GM23338 (cell line): Measurements from ENCODE around the gene CTNNBIP1.

Experiments
- CREB1 ChIP-seq: fragments of 250-450 bp; sonication (Bioruptor Pico); IDR thresholded peaks from 2 replicates; pipeline ENCODE4 v1.5.0; 2020; ENCODE audit warnings: low read depth, mild to moderate bottlenecking, moderate library complexity
- EZH2 ChIP-seq: fragments of 200-600 bp; sonication (generic); IDR thresholded peaks from one replicate; pipeline ENCODE4 v1.8.0; 2017; ENCODE audit warnings: antibody characterized with exemption, mild to moderate bottlenecking, low read depth; ENCODE audit not compliant: unreplicated experiment
- EZH2phosphoT487 ChIP-seq: fragments of 200-600 bp; sonication (generic); IDR thresholded peaks from one replicate; pipeline ENCODE4 v1.8.1; 2018; ENCODE audit warnings: antibody characterized with exemption; ENCODE audit not compliant: unreplicated experiment
- NANOG ChIP-seq: IDR thresholded peaks from 2 replicates; pipeline ENCODE4 v1.6.1; 2016; ENCODE audit warnings: antibody characterized with exemption, borderline replicate concordance
- POLR2AphosphoS5 ChIP-seq: IDR thresholded peaks from 2 replicates; pipeline ENCODE4 v1.6.1; 2016; ENCODE audit warnings: antibody characterized with exemption, low read depth
- STAT1 ChIP-seq: IDR thresholded peaks from one replicate; pipeline ENCODE4 v1.6.1; 2016; ENCODE audit warnings: antibody characterized with exemption; ENCODE audit not compliant: unreplicated experiment
- TF ChIP-seq, protein P1 (sequence below), 2 experiments: fragments of 200-600 bp in 1 of 2; sonication (generic) in 1 of 2; conservative IDR thresholded peaks; 2 replicates each; pipeline versions ENCODE4 v1.5.1 to v1.6.1; 2016 to 2017; ENCODE audit warnings: antibody characterized with exemption in 2 of 2, low read depth in 2 of 2, mild to moderate bottlenecking in 2 of 2, moderate library complexity in 1 of 2
- TF ChIP-seq, protein P2 (sequence below): IDR thresholded peaks from 2 replicates; pipeline ENCODE4 v1.6.1; 2016; ENCODE audit warnings: antibody characterized with exemption

DNA sequence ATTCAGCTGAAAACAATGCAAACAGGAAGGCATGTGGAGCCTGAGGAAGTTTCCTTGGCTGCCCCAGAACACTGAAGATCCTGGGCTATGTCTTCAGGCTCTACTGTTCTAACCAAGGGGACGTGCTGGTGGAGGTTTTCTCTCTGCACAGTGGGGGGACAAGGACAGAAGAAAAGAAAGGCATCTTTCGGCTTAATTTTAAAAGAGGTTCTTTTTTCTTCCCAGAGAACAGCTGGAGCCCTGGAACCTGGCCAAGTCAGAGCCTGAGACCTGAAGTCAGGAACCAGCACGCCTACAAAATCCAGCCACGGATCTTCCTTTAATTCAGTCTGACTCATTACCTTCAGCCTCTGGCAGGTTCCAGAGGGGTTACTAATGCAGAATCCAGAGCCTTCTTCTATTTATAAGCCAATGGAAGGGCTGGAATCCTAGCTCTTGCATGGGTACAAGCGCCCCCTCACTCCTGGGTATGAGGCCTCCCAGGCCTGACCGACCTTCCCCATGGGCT is 19.8 kb downstream of the CTNNBIP1 start:
- TF ChIP-seq, protein P1, sequence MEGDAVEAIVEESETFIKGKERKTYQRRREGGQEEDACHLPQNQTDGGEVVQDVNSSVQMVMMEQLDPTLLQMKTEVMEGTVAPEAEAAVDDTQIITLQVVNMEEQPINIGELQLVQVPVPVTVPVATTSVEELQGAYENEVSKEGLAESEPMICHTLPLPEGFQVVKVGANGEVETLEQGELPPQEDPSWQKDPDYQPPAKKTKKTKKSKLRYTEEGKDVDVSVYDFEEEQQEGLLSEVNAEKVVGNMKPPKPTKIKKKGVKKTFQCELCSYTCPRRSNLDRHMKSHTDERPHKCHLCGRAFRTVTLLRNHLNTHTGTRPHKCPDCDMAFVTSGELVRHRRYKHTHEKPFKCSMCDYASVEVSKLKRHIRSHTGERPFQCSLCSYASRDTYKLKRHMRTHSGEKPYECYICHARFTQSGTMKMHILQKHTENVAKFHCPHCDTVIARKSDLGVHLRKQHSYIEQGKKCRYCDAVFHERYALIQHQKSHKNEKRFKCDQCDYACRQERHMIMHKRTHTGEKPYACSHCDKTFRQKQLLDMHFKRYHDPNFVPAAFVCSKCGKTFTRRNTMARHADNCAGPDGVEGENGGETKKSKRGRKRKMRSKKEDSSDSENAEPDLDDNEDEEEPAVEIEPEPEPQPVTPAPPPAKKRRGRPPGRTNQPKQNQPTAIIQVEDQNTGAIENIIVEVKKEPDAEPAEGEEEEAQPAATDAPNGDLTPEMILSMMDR (conservative IDR thresholded peaks at IDR 0.05; ENCODE audit: low read depth in 2 of 2): no peak
- no peak for TF ChIP-seq CREB1
- TF ChIP-seq EZH2: no peak
- no peak for TF ChIP-seq EZH2phosphoT487
- TF ChIP-seq POLR2AphosphoS5: no peak
- TF ChIP-seq STAT1: no peak
- TF ChIP-seq, protein P2, sequence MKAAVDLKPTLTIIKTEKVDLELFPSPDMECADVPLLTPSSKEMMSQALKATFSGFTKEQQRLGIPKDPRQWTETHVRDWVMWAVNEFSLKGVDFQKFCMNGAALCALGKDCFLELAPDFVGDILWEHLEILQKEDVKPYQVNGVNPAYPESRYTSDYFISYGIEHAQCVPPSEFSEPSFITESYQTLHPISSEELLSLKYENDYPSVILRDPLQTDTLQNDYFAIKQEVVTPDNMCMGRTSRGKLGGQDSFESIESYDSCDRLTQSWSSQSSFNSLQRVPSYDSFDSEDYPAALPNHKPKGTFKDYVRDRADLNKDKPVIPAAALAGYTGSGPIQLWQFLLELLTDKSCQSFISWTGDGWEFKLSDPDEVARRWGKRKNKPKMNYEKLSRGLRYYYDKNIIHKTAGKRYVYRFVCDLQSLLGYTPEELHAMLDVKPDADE: no peak
- no peak for TF ChIP-seq NANOG
